K562 (cell line): ENCODE data around the gene MS4A18. TPM values are rescaled to one million over a fixed set of nuclear protein-coding genes. Genes with fewer than 3 reads are reported as not detected.
A peak's percentile ranks its signal among the peaks of the same experiment; 100 is the strongest.

Experiments used
- BRD4 ChIP-seq: fragments of 200-600 bp; sonication (generic); IDR thresholded peaks from 2 replicates; pipeline ENCODE4 v1.6.1; 2017; ENCODE audit warnings: inconsistent platforms
- NFE2 ChIP-seq: IDR thresholded peaks from 2 replicates; pipeline ENCODE4 v1.6.1; 2014; ENCODE audit warnings: antibody characterized with exemption, low read depth
- RCOR1 ChIP-seq, 2 experiments: IDR thresholded peaks; 2 replicates each; pipeline ENCODE4 v1.6.1; 2012; ENCODE audit warnings: low read depth in 2 of 2, low read length in 2 of 2, borderline replicate concordance in 1 of 2, improper control_type of control experiment in 1 of 2
- USF1 ChIP-seq: sonication (generic); formaldehyde crosslinking; IDR thresholded peaks from 2 replicates; pipeline ENCODE4 v1.9.0; 2022; ENCODE audit warnings: mild to moderate bottlenecking, missing genetic modification reagents
- ZNF316 ChIP-seq: fragments of 450-650 bp; IDR thresholded peaks from 2 replicates; pipeline ENCODE4 v1.6.1; 2016
- polyA plus RNA-seq, 8 experiments: library from polyadenylated mRNA; depleted of rRNA in 4 of 8; stranded (reverse) in 5 of 8; unstranded in 3 of 8; fragments of >200 nt; fragmentation: Nextera tagmentation in 2 of 8; fragmentation: Illumina TruSeq in 1 of 8; extraction: Ambion mirVana in 2 of 8; extraction: Trizol in 1 of 8; gene quantifications; 2 replicates each; pipeline versions ENCODE4 v1.2.1 to v1.2.3, GENCODE V29; 2011 to 2014; ENCODE audit warnings: inconsistent platforms in 1 of 8, missing spikeins in 1 of 8
- total RNA-seq, 7 experiments: library from RNA; depleted of rRNA in 6 of 7; stranded (reverse); fragments of >200 nt in 6 of 7; fragmentation: Illumina TruSeq in 2 of 7; extraction: Trizol in 2 of 7; gene quantifications; 2 replicates each; pipeline versions ENCODE4 v1.2.1 to v1.2.3, GENCODE V29; 2011 to 2021; ENCODE audit warnings: low replicate concordance in 1 of 7
- TF ChIP-seq, protein P1 (sequence below): fragments of 450-650 bp; IDR thresholded peaks from 2 replicates; pipeline ENCODE4 v1.6.1; 2016; ENCODE audit warnings: mild to moderate bottlenecking, moderate library complexity
- TF ChIP-seq, protein P2 (sequence below): fragments of 450-650 bp; IDR thresholded peaks from 2 replicates; pipeline ENCODE4 v1.6.1; 2018; ENCODE audit warnings: mild to moderate bottlenecking, low read depth; ENCODE audit not compliant: partially characterized antibody
- TF ChIP-seq, protein P3 (sequence below): fragments of 450-650 bp; IDR thresholded peaks from 2 replicates; pipeline ENCODE4 v1.6.1; 2014; ENCODE audit warnings: low read depth, mild to moderate bottlenecking, moderate library complexity, borderline replicate concordance

MS4A18 gene
- total and polyA plus RNA-seq, 9 of the 15 experiments (the other 6 are each of a cell fraction or from before 2014, with no cell fraction given) = not detected

- TF ChIP-seq, protein P1, sequence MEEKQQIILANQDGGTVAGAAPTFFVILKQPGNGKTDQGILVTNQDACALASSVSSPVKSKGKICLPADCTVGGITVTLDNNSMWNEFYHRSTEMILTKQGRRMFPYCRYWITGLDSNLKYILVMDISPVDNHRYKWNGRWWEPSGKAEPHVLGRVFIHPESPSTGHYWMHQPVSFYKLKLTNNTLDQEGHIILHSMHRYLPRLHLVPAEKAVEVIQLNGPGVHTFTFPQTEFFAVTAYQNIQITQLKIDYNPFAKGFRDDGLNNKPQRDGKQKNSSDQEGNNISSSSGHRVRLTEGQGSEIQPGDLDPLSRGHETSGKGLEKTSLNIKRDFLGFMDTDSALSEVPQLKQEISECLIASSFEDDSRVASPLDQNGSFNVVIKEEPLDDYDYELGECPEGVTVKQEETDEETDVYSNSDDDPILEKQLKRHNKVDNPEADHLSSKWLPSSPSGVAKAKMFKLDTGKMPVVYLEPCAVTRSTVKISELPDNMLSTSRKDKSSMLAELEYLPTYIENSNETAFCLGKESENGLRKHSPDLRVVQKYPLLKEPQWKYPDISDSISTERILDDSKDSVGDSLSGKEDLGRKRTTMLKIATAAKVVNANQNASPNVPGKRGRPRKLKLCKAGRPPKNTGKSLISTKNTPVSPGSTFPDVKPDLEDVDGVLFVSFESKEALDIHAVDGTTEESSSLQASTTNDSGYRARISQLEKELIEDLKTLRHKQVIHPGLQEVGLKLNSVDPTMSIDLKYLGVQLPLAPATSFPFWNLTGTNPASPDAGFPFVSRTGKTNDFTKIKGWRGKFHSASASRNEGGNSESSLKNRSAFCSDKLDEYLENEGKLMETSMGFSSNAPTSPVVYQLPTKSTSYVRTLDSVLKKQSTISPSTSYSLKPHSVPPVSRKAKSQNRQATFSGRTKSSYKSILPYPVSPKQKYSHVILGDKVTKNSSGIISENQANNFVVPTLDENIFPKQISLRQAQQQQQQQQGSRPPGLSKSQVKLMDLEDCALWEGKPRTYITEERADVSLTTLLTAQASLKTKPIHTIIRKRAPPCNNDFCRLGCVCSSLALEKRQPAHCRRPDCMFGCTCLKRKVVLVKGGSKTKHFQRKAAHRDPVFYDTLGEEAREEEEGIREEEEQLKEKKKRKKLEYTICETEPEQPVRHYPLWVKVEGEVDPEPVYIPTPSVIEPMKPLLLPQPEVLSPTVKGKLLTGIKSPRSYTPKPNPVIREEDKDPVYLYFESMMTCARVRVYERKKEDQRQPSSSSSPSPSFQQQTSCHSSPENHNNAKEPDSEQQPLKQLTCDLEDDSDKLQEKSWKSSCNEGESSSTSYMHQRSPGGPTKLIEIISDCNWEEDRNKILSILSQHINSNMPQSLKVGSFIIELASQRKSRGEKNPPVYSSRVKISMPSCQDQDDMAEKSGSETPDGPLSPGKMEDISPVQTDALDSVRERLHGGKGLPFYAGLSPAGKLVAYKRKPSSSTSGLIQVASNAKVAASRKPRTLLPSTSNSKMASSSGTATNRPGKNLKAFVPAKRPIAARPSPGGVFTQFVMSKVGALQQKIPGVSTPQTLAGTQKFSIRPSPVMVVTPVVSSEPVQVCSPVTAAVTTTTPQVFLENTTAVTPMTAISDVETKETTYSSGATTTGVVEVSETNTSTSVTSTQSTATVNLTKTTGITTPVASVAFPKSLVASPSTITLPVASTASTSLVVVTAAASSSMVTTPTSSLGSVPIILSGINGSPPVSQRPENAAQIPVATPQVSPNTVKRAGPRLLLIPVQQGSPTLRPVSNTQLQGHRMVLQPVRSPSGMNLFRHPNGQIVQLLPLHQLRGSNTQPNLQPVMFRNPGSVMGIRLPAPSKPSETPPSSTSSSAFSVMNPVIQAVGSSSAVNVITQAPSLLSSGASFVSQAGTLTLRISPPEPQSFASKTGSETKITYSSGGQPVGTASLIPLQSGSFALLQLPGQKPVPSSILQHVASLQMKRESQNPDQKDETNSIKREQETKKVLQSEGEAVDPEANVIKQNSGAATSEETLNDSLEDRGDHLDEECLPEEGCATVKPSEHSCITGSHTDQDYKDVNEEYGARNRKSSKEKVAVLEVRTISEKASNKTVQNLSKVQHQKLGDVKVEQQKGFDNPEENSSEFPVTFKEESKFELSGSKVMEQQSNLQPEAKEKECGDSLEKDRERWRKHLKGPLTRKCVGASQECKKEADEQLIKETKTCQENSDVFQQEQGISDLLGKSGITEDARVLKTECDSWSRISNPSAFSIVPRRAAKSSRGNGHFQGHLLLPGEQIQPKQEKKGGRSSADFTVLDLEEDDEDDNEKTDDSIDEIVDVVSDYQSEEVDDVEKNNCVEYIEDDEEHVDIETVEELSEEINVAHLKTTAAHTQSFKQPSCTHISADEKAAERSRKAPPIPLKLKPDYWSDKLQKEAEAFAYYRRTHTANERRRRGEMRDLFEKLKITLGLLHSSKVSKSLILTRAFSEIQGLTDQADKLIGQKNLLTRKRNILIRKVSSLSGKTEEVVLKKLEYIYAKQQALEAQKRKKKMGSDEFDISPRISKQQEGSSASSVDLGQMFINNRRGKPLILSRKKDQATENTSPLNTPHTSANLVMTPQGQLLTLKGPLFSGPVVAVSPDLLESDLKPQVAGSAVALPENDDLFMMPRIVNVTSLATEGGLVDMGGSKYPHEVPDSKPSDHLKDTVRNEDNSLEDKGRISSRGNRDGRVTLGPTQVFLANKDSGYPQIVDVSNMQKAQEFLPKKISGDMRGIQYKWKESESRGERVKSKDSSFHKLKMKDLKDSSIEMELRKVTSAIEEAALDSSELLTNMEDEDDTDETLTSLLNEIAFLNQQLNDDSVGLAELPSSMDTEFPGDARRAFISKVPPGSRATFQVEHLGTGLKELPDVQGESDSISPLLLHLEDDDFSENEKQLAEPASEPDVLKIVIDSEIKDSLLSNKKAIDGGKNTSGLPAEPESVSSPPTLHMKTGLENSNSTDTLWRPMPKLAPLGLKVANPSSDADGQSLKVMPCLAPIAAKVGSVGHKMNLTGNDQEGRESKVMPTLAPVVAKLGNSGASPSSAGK = peak; percentile 76
- TF ChIP-seq, protein P2, sequence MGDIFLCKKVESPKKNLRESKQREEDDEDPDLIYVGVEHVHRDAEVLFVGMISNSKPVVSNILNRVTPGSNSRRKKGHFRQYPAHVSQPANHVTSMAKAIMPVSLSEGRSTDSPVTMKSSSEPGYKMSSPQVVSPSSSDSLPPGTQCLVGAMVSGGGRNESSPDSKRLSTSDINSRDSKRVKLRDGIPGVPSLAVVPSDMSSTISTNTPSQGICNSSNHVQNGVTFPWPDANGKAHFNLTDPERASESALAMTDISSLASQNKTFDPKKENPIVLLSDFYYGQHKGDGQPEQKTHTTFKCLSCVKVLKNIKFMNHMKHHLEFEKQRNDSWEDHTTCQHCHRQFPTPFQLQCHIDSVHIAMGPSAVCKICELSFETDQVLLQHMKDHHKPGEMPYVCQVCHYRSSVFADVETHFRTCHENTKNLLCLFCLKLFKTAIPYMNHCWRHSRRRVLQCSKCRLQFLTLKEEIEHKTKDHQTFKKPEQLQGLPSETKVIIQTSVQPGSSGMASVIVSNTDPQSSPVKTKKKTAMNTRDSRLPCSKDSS = no peak
- TF ChIP-seq ZNF316 = peak; percentile 50; the same call in 1 of the 2 replicates
- TF ChIP-seq, protein P3, sequence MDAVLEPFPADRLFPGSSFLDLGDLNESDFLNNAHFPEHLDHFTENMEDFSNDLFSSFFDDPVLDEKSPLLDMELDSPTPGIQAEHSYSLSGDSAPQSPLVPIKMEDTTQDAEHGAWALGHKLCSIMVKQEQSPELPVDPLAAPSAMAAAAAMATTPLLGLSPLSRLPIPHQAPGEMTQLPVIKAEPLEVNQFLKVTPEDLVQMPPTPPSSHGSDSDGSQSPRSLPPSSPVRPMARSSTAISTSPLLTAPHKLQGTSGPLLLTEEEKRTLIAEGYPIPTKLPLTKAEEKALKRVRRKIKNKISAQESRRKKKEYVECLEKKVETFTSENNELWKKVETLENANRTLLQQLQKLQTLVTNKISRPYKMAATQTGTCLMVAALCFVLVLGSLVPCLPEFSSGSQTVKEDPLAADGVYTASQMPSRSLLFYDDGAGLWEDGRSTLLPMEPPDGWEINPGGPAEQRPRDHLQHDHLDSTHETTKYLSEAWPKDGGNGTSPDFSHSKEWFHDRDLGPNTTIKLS = no peak
- TF ChIP-seq RCOR1 (IDR thresholded peaks at IDR 0.05; ENCODE audit: borderline replicate concordance in 1 of 2, low read depth in 2 of 2, low read length in 2 of 2) = 0 out of 4 replicates have a peak, but pooled peaks of 1 of the 2 experiments have one; percentile 18
- TF ChIP-seq NFE2 = peak; percentile 60
- TF ChIP-seq BRD4 = no peak
- TF ChIP-seq USF1 (CRISPR knock-in tag) = peak; percentile 86
Measured at GRCh38 chr11:60753309-60753708, 28.8 kb downstream of the MS4A18 start (continued).
